H9 (cell line): ENCODE results near the gene CCS. TPM values are rescaled to one million over a fixed set of nuclear protein-coding genes. Genes with fewer than 3 reads are reported as not detected.
A peak's percentile ranks its signal among the peaks of the same experiment; 100 is the strongest.

Source experiments
- DNase-seq: peaks from one replicate; pipeline ENCODE4 v3.0.0-alpha.2; 2017
- H2AFZ ChIP-seq: one replicate; pipeline ENCODE4 v1.6.1; 2013; ENCODE audit warnings: mild to moderate bottlenecking, low read length, control low read depth, moderate library complexity
- H2AK5ac ChIP-seq: 2 replicates; pipeline ENCODE4 v1.6.1; 2013; ENCODE audit warnings: low read length, control low read depth, mixed read lengths; ENCODE audit not compliant: insufficient read length
- H2BK120ac ChIP-seq: one replicate; pipeline ENCODE4 v1.6.1; 2013; ENCODE audit warnings: low read depth, mild to moderate bottlenecking, low read length, control low read depth, inconsistent platforms; ENCODE audit not compliant: poor library complexity, severe bottlenecking
- H2BK12ac ChIP-seq: 2 replicates; pipeline ENCODE4 v1.6.1; 2013; ENCODE audit warnings: low read length, control low read depth, mixed read lengths, low read depth; ENCODE audit not compliant: insufficient read length
- H2BK15ac ChIP-seq: 2 replicates; pipeline ENCODE4 v1.6.1; 2013; ENCODE audit warnings: low read depth, low read length, control low read depth
- H2BK20ac ChIP-seq: one replicate; pipeline ENCODE4 v1.6.1; 2013; ENCODE audit warnings: low read depth, mild to moderate bottlenecking, low read length, control low read depth, inconsistent platforms; ENCODE audit not compliant: poor library complexity, severe bottlenecking
- H2BK5ac ChIP-seq: 2 replicates; pipeline ENCODE4 v1.6.1; 2013; ENCODE audit warnings: low read length, control low read depth, mixed read lengths; ENCODE audit not compliant: insufficient read length
- H3K14ac ChIP-seq: 2 replicates; pipeline ENCODE4 v1.6.1; 2013; ENCODE audit warnings: low read length, control low read depth; ENCODE audit not compliant: insufficient read depth
- H3K18ac ChIP-seq: 2 replicates; pipeline ENCODE4 v1.6.1; 2013; ENCODE audit warnings: low read depth, mild to moderate bottlenecking, mixed read lengths, low read length, control low read depth; ENCODE audit not compliant: insufficient read length
- H3K23ac ChIP-seq: 2 replicates; pipeline ENCODE4 v1.6.1; 2013; ENCODE audit warnings: low read length, control low read depth, mixed read lengths, low read depth; ENCODE audit not compliant: insufficient read length
- H3K23me2 ChIP-seq: 2 replicates; pipeline ENCODE4 v1.6.1; 2013; ENCODE audit warnings: low read depth, mild to moderate bottlenecking, mixed read lengths, low read length, control low read depth; ENCODE audit not compliant: insufficient read length, poor library complexity, severe bottlenecking
- H3K27ac ChIP-seq: 2 replicates; pipeline ENCODE4 v1.5.1; 2013; ENCODE audit warnings: low read length, control low read depth, mixed read lengths, low read depth; ENCODE audit not compliant: insufficient read length
- H3K27me3 ChIP-seq: 2 replicates; pipeline ENCODE4 v1.6.1; 2013; ENCODE audit warnings: low read length, control low read depth, inconsistent platforms; ENCODE audit not compliant: insufficient read depth
- H3K4ac ChIP-seq: 2 replicates; pipeline ENCODE4 v1.6.1; 2013; ENCODE audit warnings: low read depth, mild to moderate bottlenecking, control low read depth, inconsistent platforms, low read length, moderate library complexity
- H3K4me1 ChIP-seq: 2 replicates; pipeline ENCODE4 v1.6.1; 2013; ENCODE audit warnings: low read length, control low read depth, inconsistent platforms; ENCODE audit not compliant: insufficient read depth
- H3K4me2 ChIP-seq: 2 replicates; pipeline ENCODE4 v1.6.1; 2013; ENCODE audit warnings: low read length, control low read depth, mixed read lengths; ENCODE audit not compliant: insufficient read length, insufficient read depth
- H3K56ac ChIP-seq: 2 replicates; pipeline ENCODE4 v1.6.1; 2013; ENCODE audit warnings: low read depth, mild to moderate bottlenecking, mixed read lengths, low read length, control low read depth; ENCODE audit not compliant: insufficient read length
- H3K79me1 ChIP-seq: 2 replicates; pipeline ENCODE4 v1.6.1; 2013; ENCODE audit warnings: low read depth, mild to moderate bottlenecking, moderate library complexity, low read length, control low read depth, inconsistent platforms; ENCODE audit not compliant: insufficient read depth, poor library complexity, severe bottlenecking
- H3K79me2 ChIP-seq: 2 replicates; pipeline ENCODE4 v1.6.1; 2013; ENCODE audit warnings: low read length, control low read depth, inconsistent platforms; ENCODE audit not compliant: insufficient read depth
- H3K9ac ChIP-seq: 2 replicates; pipeline ENCODE4 v1.6.1; 2013; ENCODE audit warnings: low read length, control low read depth, mixed read lengths; ENCODE audit not compliant: insufficient read length; ENCODE audit errors: extremely low read depth
- H3K9me3 ChIP-seq: one replicate; pipeline ENCODE4 v1.6.1; 2013; ENCODE audit warnings: low read depth, low read length, inconsistent platforms; ENCODE audit not compliant: control insufficient read depth
- H3T11ph ChIP-seq: one replicate; pipeline ENCODE4 v1.6.1; 2013; ENCODE audit warnings: mild to moderate bottlenecking, low read length, control low read depth, inconsistent platforms
- H4K20me1 ChIP-seq: one replicate; pipeline ENCODE4 v1.6.1; 2013; ENCODE audit not compliant: control insufficient read depth, insufficient read length, insufficient read depth
- H4K5ac ChIP-seq: 2 replicates; pipeline ENCODE4 v1.6.1; 2013; ENCODE audit warnings: low read depth, mild to moderate bottlenecking, mixed read lengths, low read length, control low read depth; ENCODE audit not compliant: insufficient read length
- H4K8ac ChIP-seq: replicated peaks from 2 replicates; pipeline ENCODE4 v1.6.1; 2013; ENCODE audit warnings: low read length, control low read depth, mixed read lengths, low read depth; ENCODE audit not compliant: insufficient read length
- H4K91ac ChIP-seq: 2 replicates; pipeline ENCODE4 v1.6.1; 2013; ENCODE audit warnings: low read depth, mild to moderate bottlenecking, moderate library complexity, mixed read lengths, low read length, control low read depth; ENCODE audit not compliant: insufficient read length
- H3K27ac Mint-ChIP-seq, 3 experiments: 2 replicates in 2 of 3; 3 replicates in 1 of 3; pipeline ENCODE4 v1.8.0; 2020 to 2021; ENCODE audit warnings: mixed read lengths in 3 of 3, mild to moderate bottlenecking in 1 of 3, moderate library complexity in 1 of 3
- H3K27me3 Mint-ChIP-seq: 2 replicates; pipeline ENCODE4 v1.8.0; 2021; ENCODE audit warnings: low read depth, mild to moderate bottlenecking, moderate library complexity, mixed read lengths
- H3K36me3 Mint-ChIP-seq, 3 experiments: 2 replicates in 2 of 3; 3 replicates in 1 of 3; pipeline ENCODE4 v1.8.0; 2020 to 2021; ENCODE audit warnings: low read depth in 3 of 3, mixed read lengths in 3 of 3; ENCODE audit not compliant: insufficient read depth in 1 of 3
- H3K4me1 Mint-ChIP-seq, 2 experiments: 2 replicates each; pipeline ENCODE4 v1.8.0; 2020; ENCODE audit warnings: mixed read lengths in 2 of 2
- H3K4me3 Mint-ChIP-seq, 2 experiments: 2 replicates in 1 of 2; 3 replicates in 1 of 2; pipeline ENCODE4 v1.8.0; 2020 to 2021; ENCODE audit warnings: mild to moderate bottlenecking in 2 of 2, mixed read lengths in 2 of 2, moderate library complexity in 1 of 2
- H3K9me3 Mint-ChIP-seq, 2 experiments: 2 replicates in 1 of 2; 3 replicates in 1 of 2; pipeline ENCODE4 v1.8.0; 2020; ENCODE audit warnings: mild to moderate bottlenecking in 2 of 2, mixed read lengths in 2 of 2, moderate library complexity in 1 of 2
- CTCF ChIP-seq: fragments of 200-600 bp; sonication (generic); conservative IDR thresholded peaks from 3 replicates; pipeline ENCODE4 v1.8.0; 2021; ENCODE audit warnings: antibody characterized with exemption, mild to moderate bottlenecking
- WGBS: extraction: QIAGEN DNeasy Blood & Tissue Kit; methylation state at CpG from one replicate; pipeline ENCODE4 v1.1.7; 2013; ENCODE audit warnings: missing lambda C conversion rate, low lambda C conversion rate, mixed read lengths; ENCODE audit not compliant: insufficient read length; ENCODE audit errors: extremely low coverage; 5-methylcytosine and 5-hydroxymethylcytosine counted together
- total RNA-seq: library from RNA; stranded (reverse); gene quantifications from 2 replicates; pipeline ENCODE4 v1.2.1, GENCODE V29; 2021

Gene CCS
- total RNA-seq, 1 experiment from 2014 or later = 61.1 TPM

- Histone ChIP-seq H3K9me3 (no peaks in the 10 kb centered on the region), H3K79me2 (peaks cover 44% of the 10 kb centered on the region), H3K9ac (peak within 1 kb of the TSS; percentile 91), H3K27ac (peak within 1 kb of the TSS; percentile 40), H2BK12ac (no peak within 1 kb of the TSS), H4K5ac (no peak within 1 kb of the TSS), H4K91ac (no peak within 1 kb of the TSS), H3K23ac (no peak within 1 kb of the TSS), H2BK15ac (no peak within 1 kb of the TSS), H3K4me1 (no peaks in the 10 kb centered on the region; the same call in 1 of the 2 replicates), H3T11ph (no peak within 1 kb of the TSS), H3K4ac (no peak within 1 kb of the TSS; the same call in 1 of the 2 replicates), H2BK120ac (no peak within 1 kb of the TSS), H3K27me3 (no peaks in the 10 kb centered on the region), H3K56ac (peak within 1 kb of the TSS; percentile 41), H2AFZ (no peak within 1 kb of the TSS), H3K18ac (peak within 1 kb of the TSS; percentile 99), H3K23me2 (peaks cover 14% of the 10 kb centered on the region), H3K14ac (peak within 1 kb of the TSS; percentile 98), H3K79me1 (peaks cover 6% of the 10 kb centered on the region), H2AK5ac (no peak within 1 kb of the TSS), H2BK20ac (no peak within 1 kb of the TSS), H4K8ac (no peak within 1 kb of the TSS), H3K4me2 (peak within 1 kb of the TSS; percentile 86), H4K20me1 (no peaks in the 10 kb centered on the region), H2BK5ac (peak within 1 kb of the TSS; percentile 64)
- H3K4me1 Mint-ChIP-seq = peaks cover 29 to 41% of the 10 kb centered on the region in 2 experiments
- no CpG with 5 or more reads among the region's 90 CpGs for WGBS
- peak within 1 kb of the TSS; percentile 97 to 98 for H3K4me3 Mint-ChIP-seq
- no peaks in the 10 kb centered on the region; a peak in 2 of 5 replicates for H3K9me3 Mint-ChIP-seq
- no peak for TF ChIP-seq CTCF
- peaks cover 25 to 44% (median 38%) of the 10 kb centered on the region in 3 experiments for H3K36me3 Mint-ChIP-seq
- H3K27ac Mint-ChIP-seq = peak within 1 kb of the TSS; percentile 99 to 100 (median 99)
- peak; percentile 99 for DNase-seq
- H3K27me3 Mint-ChIP-seq = no peaks in the 10 kb centered on the region
Measured at GRCh38 chr11:66616379-66617154, 23.6 kb downstream of the CCS start, which contains the start of gene RBM14. Gene RBM14 (plus strand): TSS chr11:66616630. CDS start chr11:66616721, 91 bp downstream.
